Astrocyte (in vitro differentiated cells and primary cell): Measurements from ENCODE around the gene ADAMTS10. TPM values are rescaled to one million over a fixed set of nuclear protein-coding genes. Genes with fewer than 3 reads are reported as not detected.
A peak's percentile ranks its signal among the peaks of the same experiment; 100 is the strongest.

Experiments used
- DNase-seq: peaks from one replicate; pipeline ENCODE4 v3.0.0-alpha.2; 2010; ENCODE audit warnings: low read depth
- FAIRE-seq: peaks from 2 replicates; lab custom pipeline; 2011; peaks lifted over from hg19 to GRCh38; lab: Jason Lieb, UNC
- H2AFZ ChIP-seq: 2 replicates; pipeline ENCODE4 v1.6.0; 2012; ENCODE audit warnings: low read depth, low read length, inconsistent platforms
- H3K27ac ChIP-seq: 2 replicates; pipeline ENCODE4 v1.5.1; 2011; ENCODE audit warnings: low read depth, low read length, inconsistent platforms
- H3K27me3 ChIP-seq: 2 replicates; pipeline ENCODE4 v1.6.0; 2011; ENCODE audit warnings: low read length, inconsistent platforms; ENCODE audit not compliant: insufficient read depth
- H3K36me3 ChIP-seq: 2 replicates; pipeline ENCODE4 v1.5.1; 2011; ENCODE audit warnings: low read length, inconsistent platforms; ENCODE audit not compliant: insufficient read depth
- H3K4me1 ChIP-seq: 2 replicates; pipeline ENCODE4 v1.5.1; 2011; ENCODE audit warnings: low read length, inconsistent platforms; ENCODE audit not compliant: insufficient read depth
- H3K4me2 ChIP-seq: 2 replicates; pipeline ENCODE4 v1.6.0; 2012; ENCODE audit warnings: low read length, inconsistent platforms
- H3K4me3 ChIP-seq: 2 replicates; pipeline ENCODE4 v1.5.1; 2011; ENCODE audit warnings: low read depth, mild to moderate bottlenecking, low read length, inconsistent platforms; ENCODE audit not compliant: insufficient read depth
- H3K79me2 ChIP-seq: 2 replicates; pipeline ENCODE4 v1.6.0; 2012; ENCODE audit warnings: mild to moderate bottlenecking, low read length, inconsistent platforms; ENCODE audit not compliant: insufficient read depth
- H3K9ac ChIP-seq: 2 replicates; pipeline ENCODE4 v1.6.0; 2012; ENCODE audit warnings: mild to moderate bottlenecking, low read length, inconsistent platforms
- H3K9me3 ChIP-seq: 2 replicates; pipeline ENCODE4 v1.5.1; 2012; ENCODE audit warnings: low read depth, mild to moderate bottlenecking, low read length, inconsistent platforms; ENCODE audit not compliant: insufficient read depth
- H4K20me1 ChIP-seq: 2 replicates; pipeline ENCODE4 v1.6.0; 2012; ENCODE audit warnings: low read length, inconsistent platforms; ENCODE audit not compliant: insufficient read depth
- H3K27ac Mint-ChIP-seq: one replicate; pipeline ENCODE4 v1.8.0; 2021; ENCODE audit warnings: mild to moderate bottlenecking, mixed read lengths; ENCODE audit not compliant: unreplicated experiment
- H3K27me3 Mint-ChIP-seq: one replicate; pipeline ENCODE4 v1.8.0; 2021; ENCODE audit warnings: low read depth, mixed read lengths; ENCODE audit not compliant: unreplicated experiment
- H3K36me3 Mint-ChIP-seq: one replicate; pipeline ENCODE4 v1.8.0; 2021; ENCODE audit warnings: low read depth, mixed read lengths; ENCODE audit not compliant: unreplicated experiment
- H3K4me1 Mint-ChIP-seq: one replicate; pipeline ENCODE4 v1.8.0; 2021; ENCODE audit warnings: low read depth, mixed read lengths; ENCODE audit not compliant: unreplicated experiment
- H3K4me3 Mint-ChIP-seq: one replicate; pipeline ENCODE4 v1.8.0; 2021; ENCODE audit warnings: mild to moderate bottlenecking, moderate library complexity, mixed read lengths; ENCODE audit not compliant: unreplicated experiment
- H3K9me3 Mint-ChIP-seq: one replicate; pipeline ENCODE4 v1.8.0; 2021; ENCODE audit warnings: mild to moderate bottlenecking, mixed read lengths; ENCODE audit not compliant: unreplicated experiment
- EZH2 ChIP-seq: IDR thresholded peaks from 2 replicates; pipeline ENCODE4 v1.6.1; 2012; ENCODE audit warnings: mild to moderate bottlenecking, low read length, inconsistent platforms; ENCODE audit not compliant: insufficient read depth
- total RNA-seq: library from RNA; stranded (reverse); gene quantifications from 2 replicates; pipeline ENCODE4 v1.2.1, GENCODE V29; 2021
- TF ChIP-seq, protein P1 (sequence below): IDR thresholded peaks from 2 replicates; pipeline ENCODE4 v1.5.1; 2011; ENCODE audit warnings: low read depth, mild to moderate bottlenecking, inconsistent platforms, low read length, moderate library complexity; ENCODE audit not compliant: insufficient read depth

ADAMTS10 gene
- total RNA-seq, 1 donor from 2014 or later = 34.0 TPM

DNA sequence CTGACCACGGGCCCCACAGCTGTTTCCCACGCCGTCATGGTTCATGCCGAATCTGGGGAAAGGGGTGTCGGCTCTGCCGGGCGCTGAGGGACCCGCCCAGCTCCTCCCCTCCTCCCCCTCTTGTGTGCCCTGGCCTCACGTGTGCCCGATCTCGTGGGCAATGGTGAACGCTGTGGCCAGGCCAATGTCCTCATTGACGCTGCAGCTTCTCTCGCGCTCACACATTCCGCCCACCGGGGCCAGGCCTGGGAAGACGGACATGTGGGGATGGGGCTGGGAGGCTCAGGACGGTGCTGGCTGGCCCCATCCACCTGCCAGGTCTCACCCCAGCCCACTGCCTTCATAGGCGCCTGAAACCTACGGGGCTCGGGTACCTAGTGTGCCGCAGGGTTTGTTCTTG is 14.3 kb downstream of the ADAMTS10 start:
- no peak overlapping the region for H2AFZ ChIP-seq
- H3K79me2 ChIP-seq = no peaks in the 10 kb centered on the region
- Mint-ChIP-seq H3K9me3 (peaks cover 5% of the 10 kb centered on the region), H3K27me3 (peaks cover under 1% of the 10 kb centered on the region), H3K27ac (no peak overlapping the region), H3K4me1 (peaks cover 2% of the 10 kb centered on the region), H3K4me3 (no peak overlapping the region), H3K36me3 (peaks cover 37% of the 10 kb centered on the region)
- peaks cover 2% of the 10 kb centered on the region for H3K9me3 ChIP-seq
- no peak overlapping the region for H3K4me2 ChIP-seq
- DNase-seq = no peak
- peaks cover 20% of the 10 kb centered on the region for H4K20me1 ChIP-seq
- H3K27me3 ChIP-seq = no peaks in the 10 kb centered on the region
- no peak overlapping the region for H3K4me3 ChIP-seq
- peaks cover 12% of the 10 kb centered on the region for H3K4me1 ChIP-seq
- TF ChIP-seq, protein P1, sequence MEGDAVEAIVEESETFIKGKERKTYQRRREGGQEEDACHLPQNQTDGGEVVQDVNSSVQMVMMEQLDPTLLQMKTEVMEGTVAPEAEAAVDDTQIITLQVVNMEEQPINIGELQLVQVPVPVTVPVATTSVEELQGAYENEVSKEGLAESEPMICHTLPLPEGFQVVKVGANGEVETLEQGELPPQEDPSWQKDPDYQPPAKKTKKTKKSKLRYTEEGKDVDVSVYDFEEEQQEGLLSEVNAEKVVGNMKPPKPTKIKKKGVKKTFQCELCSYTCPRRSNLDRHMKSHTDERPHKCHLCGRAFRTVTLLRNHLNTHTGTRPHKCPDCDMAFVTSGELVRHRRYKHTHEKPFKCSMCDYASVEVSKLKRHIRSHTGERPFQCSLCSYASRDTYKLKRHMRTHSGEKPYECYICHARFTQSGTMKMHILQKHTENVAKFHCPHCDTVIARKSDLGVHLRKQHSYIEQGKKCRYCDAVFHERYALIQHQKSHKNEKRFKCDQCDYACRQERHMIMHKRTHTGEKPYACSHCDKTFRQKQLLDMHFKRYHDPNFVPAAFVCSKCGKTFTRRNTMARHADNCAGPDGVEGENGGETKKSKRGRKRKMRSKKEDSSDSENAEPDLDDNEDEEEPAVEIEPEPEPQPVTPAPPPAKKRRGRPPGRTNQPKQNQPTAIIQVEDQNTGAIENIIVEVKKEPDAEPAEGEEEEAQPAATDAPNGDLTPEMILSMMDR = no peak
- TF ChIP-seq EZH2 = no peak
- H3K36me3 ChIP-seq = peaks cover 4% of the 10 kb centered on the region
- no peak overlapping the region for H3K9ac ChIP-seq
- H3K27ac ChIP-seq = no peak overlapping the region
- FAIRE-seq = no peak

DNA sequence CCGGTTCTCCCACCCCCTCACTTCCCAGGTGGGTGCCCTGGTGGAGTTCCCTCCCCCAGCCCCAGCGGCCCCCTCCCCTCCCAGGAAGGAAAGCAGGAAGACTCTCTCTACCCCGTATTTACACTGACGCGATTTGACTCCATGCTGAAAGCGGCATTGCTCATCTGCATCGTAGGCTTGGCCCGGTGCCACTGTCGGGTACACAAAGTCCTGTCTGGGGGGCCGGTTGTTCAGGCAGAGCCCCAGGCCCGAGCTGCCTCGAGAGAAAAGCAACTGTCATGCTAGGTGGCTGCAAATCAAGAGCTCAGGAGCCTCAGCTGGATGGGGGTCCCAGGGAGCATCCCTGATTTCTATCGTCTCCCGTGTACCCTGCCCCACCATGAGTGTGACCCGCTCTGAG is 14.9 kb downstream of the ADAMTS10 start:
- TF ChIP-seq EZH2 = no peak
- TF ChIP-seq, protein P1 = no peak
- Histone ChIP-seq H3K4me2 (no peak overlapping the region), H3K9ac (no peak overlapping the region), H3K27ac (no peak overlapping the region), H2AFZ (no peak overlapping the region), H3K4me1 (peaks cover 12% of the 10 kb centered on the region), H4K20me1 (peaks cover 16% of the 10 kb centered on the region), H3K79me2 (no peaks in the 10 kb centered on the region), H3K36me3 (peaks cover 4% of the 10 kb centered on the region), H3K27me3 (no peaks in the 10 kb centered on the region), H3K9me3 (peaks cover 2% of the 10 kb centered on the region), H3K4me3 (no peak overlapping the region)
- peaks cover 37% of the 10 kb centered on the region for H3K36me3 Mint-ChIP-seq
- no peak overlapping the region for H3K27ac Mint-ChIP-seq
- H3K4me3 Mint-ChIP-seq = no peak overlapping the region
- peaks cover 2% of the 10 kb centered on the region for H3K4me1 Mint-ChIP-seq
- peaks cover 4% of the 10 kb centered on the region for H3K27me3 Mint-ChIP-seq
- H3K9me3 Mint-ChIP-seq = peaks cover 5% of the 10 kb centered on the region
- FAIRE-seq (no peak), DNase-seq (no peak)

DNA sequence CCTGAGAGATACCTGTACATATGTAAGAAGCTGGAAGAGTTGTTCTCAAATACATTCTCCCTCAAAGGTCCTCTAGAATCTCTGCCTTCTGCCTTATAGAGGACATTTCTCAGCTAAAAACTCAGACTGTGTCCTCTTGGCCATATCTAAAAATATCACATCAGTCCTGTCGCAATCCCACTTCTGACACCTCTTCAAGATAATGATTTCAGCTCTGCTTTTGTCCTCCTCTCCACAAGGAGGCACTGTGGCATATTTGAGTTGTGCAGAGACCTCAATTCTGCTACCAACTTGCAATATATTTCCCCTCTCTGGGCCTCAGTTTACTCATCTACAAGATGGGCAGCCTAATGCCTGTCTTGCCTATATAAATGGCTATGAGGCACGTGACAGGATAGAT is 16.6 kb downstream of the ADAMTS10 start:
- H3K27ac Mint-ChIP-seq = no peak overlapping the region
- no peak overlapping the region for H2AFZ ChIP-seq
- DNase-seq (no peak), FAIRE-seq (no peak)
- no peak overlapping the region for H3K27ac ChIP-seq
- peaks cover 4% of the 10 kb centered on the region for H3K27me3 Mint-ChIP-seq
- H3K9ac ChIP-seq = no peak overlapping the region
- peaks cover 34% of the 10 kb centered on the region for H3K36me3 Mint-ChIP-seq
- peak overlapping the region; percentile 47 for H3K4me3 Mint-ChIP-seq
- peaks cover 2% of the 10 kb centered on the region for H3K9me3 ChIP-seq
- peaks cover 19% of the 10 kb centered on the region for H4K20me1 ChIP-seq
- no peaks in the 10 kb centered on the region for H3K79me2 ChIP-seq
- no peaks in the 10 kb centered on the region for H3K27me3 ChIP-seq
- H3K4me1 ChIP-seq = peaks cover 12% of the 10 kb centered on the region
- peaks cover 5% of the 10 kb centered on the region for H3K9me3 Mint-ChIP-seq
- TF ChIP-seq, protein P1 = peak; percentile 14
- TF ChIP-seq EZH2 = no peak
- peaks cover 2% of the 10 kb centered on the region for H3K4me1 Mint-ChIP-seq
- peaks cover 4% of the 10 kb centered on the region for H3K36me3 ChIP-seq
- no peak overlapping the region for H3K4me2 ChIP-seq
- H3K4me3 ChIP-seq = no peak overlapping the region
